ENCODE data around the gene BCL7A.

Gene BCL7A

DNA sequence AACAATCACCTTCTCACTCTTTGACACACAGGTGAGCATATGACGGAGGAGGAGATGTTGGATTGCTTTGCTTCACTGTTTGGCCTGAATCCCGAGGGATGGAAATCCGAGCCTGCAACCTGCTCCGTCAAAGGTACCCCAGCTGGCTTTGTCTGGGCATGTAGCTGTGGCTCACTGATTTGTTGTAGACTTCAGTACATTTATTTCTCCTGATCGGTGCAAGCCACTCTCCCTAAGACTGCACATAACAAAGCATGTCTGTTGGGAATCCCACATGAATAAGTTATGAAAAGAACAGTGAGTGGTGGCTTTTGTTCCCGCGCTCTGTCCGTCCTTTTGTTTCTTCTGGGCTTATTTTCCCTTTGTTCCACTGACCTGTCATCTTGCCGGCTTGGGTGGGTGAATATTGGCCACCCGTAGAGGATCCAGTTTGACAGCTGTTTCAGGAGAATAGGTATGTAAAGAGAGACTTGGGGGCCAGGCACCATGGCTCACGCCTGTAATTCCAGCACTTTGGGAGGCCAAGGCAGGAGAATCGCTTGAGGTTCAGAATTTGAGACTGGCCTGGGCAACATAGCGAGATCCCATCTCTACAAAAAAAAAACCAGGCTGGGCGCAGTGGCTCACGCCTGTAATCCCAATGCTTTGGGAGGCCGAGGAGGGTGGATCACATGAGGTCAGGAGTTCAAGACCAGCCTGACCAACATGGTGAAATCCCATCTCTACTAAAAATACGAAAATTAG is 20.0 kb upstream of the BCL7A start:
- DNase-seq (ENCODE audit: low spot score), result no peak

DNA sequence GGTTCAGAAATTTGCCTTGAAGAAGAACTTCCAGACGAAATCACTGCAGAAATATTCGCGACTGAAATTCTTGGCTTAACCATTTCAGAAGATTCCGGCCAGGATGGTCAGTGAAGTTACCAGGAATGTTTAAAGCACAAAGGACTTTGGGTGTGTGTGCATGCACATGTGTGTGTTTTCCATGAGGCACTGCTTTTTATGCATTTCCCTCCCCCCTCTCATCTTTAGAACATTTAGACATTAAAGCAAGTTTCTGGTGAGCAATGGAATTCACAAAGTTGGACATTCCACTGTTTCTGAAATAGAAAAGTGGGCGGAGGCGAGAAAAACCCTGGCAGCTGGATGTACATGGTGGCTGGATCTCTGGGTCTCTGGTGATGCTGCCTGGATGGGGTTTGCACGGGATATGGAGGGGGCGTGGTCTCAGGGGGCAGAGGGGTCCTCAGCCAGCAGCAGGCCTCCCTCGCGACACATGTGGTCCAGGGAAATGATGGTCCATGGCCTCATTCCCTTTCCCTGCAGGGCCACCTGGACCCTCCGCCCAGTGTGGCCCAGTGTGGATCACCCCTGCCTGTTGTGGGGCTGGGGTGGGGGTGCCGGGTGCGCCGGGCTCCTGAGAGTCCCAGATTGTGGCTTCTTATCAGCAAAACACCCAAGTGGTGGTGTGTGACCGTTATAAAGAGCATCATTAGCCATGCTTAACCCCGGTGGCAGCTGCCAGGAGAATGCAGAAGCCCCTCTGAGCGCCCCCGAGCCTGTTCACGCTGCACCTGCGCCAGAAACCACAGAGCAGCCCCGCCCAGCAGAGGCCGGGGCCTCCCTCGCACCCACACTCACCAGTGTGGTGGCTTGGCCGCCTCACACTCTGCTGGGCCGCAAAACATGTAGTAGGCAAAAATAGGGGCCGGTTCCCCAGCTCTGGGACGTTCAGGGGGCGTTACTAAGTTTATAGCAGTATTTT is 17.8 kb upstream of the BCL7A start:
- no peak for DNase-seq (ENCODE audit: low spot score)

DNA sequence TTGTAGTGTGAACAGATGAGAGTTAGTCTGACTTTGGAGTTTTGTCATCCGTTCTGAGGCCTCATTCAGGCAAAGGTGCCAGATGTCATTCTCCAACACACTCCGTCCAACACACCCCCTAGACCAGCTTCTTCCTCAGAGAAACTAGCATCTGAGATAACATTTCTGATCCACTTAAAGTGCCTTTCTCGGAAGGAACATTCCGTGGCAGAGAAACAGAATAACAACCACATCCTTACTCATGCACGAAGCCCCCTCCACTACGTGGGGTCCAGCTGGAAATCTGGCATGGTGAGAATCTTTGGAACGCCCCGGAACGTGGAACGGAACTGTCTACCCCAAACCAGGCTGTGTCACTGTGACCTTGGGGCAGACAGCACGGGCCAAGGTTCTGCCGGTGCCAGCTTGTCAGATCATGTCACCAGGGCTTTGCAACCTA is 17.0 kb upstream of the BCL7A start:
- no peak for DNase-seq (ENCODE audit: low spot score)

DNA sequence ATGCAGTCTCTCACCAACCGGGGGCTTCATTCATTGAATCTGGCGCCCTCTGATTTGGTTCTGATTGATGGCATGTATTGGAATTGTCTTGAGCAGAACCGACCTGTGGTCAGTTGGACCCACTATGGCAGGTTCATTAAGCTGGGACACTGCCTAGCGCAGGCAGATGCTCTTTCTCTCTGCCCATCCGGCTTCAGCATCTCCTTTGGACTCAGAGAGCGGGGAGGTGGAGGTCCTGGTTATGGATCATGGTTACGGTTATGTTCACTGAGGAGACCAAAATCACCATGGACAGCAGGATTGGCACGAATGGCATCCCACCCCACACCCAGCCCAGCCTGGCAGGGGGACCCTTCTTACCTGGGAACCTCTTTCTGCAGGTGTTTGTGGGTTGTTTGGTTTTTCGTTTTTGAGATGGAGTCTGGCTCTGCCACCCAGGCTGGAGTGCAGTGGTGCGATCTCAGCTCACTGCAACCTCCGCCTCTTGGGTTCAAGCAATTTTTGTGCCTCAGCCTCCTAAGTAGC is 16.4 kb upstream of the BCL7A start:
- DNase-seq (ENCODE audit: low spot score), result no peak

DNA sequence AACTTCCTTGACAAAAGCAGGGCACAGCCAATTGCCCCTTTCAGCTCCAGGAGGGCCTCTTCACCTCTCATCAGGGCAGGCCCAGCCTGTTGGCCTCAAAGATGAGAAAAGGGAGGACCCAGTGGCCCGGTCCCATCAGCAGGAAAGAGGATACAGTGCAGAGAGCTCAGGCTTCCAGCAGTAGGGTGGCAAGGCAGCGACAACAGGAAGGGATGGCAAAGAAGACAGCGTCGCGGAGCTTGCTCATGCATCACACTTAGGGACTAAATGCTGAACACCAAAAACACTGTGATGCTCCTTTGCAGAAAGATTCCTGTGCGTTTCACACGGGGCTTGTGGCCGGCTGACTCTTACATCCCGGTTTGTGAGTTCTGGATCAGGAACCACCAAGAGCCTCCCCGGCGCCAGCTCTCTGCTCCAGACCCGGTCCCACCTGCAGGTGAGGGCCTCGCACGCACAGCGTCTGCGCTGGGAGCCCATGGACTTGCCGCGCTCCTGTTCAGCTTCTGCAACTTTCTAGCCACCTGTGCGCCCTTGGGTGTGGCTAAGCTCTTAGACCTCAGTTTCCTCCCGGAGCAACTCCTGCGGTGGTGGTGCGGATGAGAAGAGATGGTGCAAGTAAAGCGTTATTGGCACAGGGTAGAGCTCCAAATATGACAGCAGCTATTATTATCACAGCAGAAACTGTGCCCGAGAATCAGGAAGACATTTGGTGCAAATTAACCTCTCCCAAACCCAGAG is 15.3 kb upstream of the BCL7A start:
- DNase-seq (ENCODE audit: low spot score), result no peak

DNA sequence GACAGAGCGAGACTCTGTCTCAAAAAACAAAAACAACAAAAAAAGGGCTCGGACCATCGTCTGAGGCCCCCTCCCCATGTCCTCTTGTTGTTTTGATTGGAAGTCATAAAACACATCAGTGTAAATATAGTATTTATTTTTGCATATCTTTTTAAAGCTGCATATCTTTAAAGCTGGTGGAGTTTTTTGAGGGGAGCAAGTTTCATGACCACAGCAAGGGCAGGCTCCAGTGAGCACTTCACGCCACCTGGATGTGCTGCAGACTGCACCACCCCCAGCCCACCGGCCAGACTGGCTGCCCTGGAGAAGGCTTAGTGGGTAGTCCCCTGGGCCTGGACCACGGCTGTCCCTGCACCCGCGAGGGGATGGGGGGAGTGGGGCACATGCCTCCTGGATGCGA is 11.9 kb upstream of the BCL7A start:
- no peak for DNase-seq (ENCODE audit: low spot score)

DNA sequence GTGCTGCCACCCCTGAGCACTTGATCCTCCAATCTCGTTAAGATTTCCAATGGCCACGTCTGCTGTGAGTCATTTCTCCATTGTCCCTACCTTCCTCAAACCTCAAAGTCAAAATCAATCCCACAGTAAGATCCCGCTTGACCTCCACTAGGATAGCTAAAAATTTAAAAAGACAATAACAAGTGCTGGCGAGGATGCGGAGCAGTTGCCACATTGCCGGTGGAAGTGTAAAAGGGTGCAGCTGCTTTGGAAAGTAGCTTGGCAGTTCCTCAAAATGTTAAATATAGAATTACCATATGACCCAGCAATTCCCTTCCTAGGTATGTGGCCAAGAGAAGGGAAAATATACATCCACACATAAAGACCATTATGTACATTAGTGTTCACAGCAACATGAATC is 9.5 kb upstream of the BCL7A start:
- DNase-seq (ENCODE audit: low spot score), result no peak

DNA sequence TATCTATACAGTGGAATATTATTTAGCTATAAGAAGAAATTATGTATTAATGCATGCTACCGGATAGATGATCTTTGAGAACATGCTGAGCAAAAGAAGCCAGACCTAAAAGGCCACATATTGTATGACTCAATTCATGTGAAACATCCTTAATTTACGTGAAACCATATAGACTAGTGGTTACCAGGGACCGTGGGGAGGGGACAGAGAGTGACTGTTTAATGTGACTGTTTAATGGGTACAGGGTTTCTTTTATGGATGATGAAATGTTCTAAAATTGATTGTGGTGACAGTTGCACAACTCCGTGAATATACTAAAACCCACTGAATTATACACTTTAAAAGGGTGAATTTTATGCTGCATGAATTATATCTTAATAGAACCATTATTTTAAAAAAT is 8.5 kb upstream of the BCL7A start:
- DNase-seq (ENCODE audit: low spot score), result no peak

DNA sequence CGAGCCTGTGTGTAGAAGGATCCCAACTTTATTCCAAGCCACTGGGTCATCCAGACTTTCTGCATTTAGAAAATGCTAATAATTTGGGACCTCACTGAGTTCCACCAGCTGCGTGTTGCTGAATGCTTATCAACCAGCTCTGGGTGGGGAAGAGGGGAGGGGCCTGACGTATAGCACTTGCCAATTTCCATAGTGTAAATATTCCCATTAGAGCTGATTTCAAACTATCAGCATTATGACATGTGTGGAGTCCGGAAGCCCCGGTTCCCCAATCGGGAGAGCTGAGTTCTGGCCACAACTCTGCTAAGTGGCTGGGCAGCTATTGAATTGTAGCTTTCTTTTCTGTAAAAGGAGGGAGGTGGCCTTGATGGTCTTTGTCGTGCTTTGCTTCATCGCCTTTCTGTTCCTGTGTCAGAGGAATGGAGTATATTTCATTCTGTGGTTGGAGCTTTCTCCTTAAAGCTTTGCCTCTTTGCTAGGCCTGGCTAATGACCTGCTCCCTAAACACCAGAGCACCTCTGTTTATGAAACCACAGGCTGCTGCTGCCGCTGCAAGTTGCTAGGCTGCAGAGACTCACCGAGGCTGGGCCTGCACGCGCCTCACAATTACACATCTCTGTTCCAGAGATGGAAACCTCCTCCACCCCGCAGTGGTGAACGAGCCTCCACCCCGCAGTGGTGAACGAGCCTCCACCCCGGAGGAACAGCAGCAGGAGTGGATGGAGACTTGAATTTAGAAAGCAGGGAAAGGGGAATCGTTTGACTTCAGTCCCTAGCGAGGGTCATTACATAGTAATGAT is 7.7 kb upstream of the BCL7A start:
- no peak for DNase-seq (ENCODE audit: low spot score)

DNA sequence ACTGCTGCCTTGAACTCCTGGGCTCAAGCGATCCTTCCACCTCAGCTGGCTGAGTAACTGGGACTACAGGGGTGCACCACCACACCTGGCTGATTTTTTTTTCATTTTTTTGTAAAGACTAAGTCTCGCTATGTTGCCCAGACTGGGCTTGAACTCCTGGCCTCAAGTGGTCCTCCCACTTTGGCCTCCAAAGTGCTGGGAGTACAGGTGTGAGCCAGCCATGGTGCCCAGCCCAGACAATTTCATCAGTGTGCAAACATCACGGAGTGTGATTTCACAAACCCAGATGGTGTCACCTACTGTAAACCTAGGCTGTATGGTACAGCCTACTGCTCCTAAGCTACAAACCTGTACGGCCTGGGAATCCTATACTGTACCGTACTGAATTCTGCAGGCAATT is 6.9 kb upstream of the BCL7A start:
- DNase-seq (ENCODE audit: low spot score), result no peak

DNA sequence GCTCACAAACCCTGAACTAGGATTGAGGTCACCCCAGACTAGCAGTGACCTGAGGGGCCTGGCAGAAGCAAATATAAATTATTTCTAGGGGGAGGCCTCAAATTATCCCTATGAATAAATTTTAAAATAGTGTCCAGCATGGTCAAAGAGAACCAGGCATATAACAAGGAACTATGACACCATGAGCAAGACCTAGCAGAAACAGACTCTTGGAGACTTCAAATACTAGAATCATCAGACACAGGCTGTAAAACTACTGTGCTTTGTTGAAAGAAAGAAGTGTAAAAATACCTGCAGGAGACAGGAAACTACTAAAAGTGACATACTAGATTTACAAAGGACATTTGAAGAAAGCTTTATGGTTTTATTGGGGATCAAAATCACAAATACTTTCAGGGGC is 3.2 kb upstream of the BCL7A start:
- DNase-seq (ENCODE audit: low spot score), result no peak

DNA sequence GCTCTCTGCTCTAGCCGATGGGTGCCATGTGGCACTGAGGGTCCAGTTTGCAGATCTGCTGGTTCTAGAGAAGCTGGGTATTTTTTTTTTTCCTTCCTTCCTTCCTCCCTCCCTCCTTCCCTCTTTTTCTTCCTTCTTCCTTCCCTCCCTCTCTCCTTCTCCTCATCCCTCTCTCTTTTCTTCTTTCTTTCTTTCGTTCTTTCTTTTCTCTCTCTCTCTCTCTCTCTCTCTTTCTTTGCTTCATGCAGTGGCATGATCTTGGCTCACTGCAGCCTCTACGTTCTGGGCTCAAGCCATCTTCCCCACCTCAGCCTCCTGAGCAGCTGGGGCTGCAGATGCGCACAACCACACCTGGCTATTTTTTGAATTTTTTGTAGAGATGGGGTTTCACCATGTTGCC is 2.7 kb upstream of the BCL7A start:
- DNase-seq (ENCODE audit: low spot score), result no peak

DNA sequence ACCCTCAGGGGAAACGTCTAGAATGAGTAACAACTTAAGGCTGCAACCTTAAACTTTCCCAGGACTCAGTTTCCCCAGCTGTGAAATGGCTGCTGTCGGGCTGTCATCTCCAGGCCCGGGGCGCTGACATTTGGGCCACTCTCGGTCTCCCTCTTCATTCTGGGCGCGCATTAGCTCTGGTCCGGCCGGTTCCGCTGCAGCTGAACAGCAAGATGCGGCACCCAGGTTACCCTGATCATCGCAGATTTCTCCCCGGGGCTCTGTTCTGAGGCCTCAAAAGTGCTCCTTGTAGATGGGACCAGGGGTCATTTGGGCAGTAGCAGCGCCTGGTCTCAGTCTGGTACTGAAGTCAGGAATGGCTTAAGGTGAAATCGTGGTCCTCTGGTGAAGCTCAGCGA is 890 bp upstream of the BCL7A start:
- no peak for DNase-seq (ENCODE audit: low spot score)

DNA sequence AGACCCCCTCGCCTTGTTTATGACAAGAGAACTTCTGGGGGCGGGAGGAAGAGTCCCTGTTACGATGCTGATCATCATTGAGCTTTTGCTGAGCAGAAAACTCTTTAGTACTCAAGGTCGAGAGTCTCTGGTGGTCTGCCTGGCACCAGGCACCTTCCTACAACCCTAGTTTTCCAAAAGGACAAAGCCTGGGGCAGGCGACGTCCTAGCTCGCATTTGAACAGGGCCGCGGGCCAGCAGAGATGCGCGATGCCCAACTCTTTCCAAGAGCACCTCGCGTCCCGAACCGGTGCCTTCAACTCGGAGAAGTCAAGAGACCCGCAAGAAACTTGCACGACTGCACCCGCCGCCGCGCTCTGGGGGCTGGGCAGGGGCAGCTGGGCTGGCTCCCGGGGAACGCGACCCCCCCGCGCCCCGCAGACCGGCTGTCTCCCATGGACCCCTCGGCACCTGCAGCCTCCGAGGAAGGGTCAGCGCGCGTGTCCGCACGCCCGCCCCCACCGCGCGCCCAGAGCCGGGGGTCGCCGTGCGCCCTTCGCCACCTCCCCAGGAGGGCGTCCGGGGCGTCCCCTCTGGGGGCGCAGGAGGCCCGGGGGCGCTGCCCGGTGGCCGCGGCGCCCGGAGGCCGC is 377 bp upstream of the BCL7A start:
- DNase-seq (ENCODE audit: low spot score), result no peak

DNA sequence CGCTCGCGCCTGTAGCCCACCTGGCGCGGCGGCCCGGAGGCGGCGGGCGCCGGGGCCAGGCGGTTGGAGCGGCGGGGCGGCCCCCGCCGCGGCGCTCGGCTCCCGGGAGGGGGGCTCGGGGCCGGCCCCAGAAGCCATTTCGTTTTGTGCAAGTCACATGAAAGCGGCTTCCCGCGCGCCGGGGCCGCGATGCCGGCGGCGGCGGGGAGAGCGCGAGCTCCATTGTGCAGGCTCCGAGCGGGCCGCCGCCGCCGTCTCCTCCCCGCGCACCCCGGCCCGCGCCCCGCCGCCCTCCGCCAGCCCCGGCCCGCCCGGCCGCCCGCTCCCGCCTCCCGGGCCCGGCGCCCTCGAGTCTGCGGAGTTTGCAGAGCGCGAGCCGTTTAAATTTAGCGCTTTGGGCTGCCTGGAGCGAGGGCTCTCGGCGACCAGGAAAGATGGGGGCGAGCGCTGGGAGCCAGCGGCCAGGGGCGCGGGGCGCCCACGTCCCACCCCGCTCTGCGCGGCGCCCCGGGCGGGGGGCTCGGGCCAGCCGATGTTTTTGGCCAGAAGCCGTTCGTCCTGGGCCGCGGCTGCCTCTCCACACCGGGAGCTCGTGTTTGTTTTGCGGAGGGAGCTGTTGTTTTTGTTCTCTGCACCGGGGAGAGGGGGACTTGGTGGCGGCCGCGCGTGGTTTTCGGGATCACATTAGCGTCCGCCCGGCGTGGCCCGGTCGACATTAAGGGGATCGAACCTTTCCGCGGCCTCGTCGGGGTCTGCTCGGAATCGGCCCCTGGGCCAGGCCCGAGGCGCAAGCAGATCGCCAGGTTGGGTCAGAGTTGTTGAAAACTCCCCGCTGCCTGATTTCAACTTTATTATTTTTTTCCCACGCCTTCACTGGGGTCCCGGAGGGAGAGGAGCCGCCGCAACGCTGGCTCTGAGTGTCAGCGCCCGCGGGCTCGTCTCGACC is 982 bp downstream of the BCL7A start:
- DNase-seq (ENCODE audit: low spot score), result no peak

DNA sequence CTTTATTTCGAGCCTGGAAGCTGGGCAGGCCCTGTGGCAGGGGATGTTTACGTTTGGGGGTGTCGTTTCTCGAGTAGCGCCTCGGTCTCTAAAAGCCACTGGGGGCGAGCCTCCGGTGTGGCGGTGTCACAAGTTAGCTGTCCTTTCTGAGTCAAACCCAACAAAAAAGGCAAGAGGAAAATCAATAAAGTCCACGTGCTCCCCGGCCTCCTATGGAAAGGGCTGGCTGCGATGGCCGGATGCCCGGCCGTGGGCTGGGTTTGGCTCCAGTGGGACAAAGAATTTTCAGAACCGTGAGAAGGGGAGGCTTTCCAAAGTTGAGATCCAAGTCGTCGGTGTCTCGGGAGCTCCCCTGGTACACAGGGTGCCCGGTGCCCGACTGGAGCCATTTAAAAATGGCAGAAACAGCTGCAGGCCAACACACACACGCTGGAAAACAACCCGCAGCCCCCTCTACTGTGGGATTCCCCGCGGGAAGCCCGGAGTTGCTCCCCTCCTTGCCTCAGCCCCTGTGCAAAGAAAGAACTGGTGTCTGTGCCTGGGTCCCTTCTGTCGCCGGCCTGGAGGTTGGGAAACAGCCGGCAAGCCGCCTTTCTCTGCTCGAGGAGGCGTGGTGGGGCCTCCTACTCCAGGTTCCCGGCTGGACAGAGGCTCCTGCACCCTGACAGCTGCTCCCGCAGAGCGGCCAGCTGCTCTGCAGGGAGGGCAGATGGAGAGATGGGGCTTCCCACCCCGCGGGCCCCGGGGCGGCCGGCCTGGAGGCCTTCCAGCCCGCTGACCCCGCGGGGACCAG is 1.9 kb downstream of the BCL7A start:
- DNase-seq (ENCODE audit: low spot score), result peak; percentile 48

DNA sequence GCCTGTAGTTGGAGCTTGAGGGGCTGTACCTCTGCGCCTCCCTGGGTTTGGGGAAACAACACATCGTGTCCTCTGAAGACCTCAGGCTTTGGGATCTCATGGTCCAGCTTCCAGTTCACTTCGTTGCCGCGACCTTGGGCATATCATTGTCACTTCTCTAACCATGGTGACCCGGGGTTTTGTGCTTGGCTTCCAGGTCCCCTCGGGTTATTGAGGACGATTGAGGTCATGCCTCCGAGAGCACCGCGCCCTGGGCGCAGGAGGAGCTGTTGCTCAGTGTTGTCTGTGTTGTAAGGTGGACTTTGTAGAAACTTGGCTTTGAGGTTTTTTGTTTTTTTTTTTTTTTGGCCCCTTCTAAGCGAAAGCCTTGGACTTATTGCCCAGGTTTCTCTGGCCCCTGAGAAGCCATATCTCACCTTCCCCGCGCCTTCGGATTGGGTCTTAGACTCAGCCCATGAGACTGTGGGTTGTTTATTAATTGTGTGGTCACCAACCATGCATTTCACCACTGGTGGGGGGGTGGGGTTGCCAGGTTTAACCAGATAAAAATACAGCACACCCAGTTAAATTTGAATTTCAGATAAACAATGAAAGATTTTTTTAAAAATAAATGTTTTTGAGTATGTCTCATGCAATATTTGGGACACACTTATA is 2.6 kb downstream of the BCL7A start:
- DNase-seq (ENCODE audit: low spot score), result no peak

DNA sequence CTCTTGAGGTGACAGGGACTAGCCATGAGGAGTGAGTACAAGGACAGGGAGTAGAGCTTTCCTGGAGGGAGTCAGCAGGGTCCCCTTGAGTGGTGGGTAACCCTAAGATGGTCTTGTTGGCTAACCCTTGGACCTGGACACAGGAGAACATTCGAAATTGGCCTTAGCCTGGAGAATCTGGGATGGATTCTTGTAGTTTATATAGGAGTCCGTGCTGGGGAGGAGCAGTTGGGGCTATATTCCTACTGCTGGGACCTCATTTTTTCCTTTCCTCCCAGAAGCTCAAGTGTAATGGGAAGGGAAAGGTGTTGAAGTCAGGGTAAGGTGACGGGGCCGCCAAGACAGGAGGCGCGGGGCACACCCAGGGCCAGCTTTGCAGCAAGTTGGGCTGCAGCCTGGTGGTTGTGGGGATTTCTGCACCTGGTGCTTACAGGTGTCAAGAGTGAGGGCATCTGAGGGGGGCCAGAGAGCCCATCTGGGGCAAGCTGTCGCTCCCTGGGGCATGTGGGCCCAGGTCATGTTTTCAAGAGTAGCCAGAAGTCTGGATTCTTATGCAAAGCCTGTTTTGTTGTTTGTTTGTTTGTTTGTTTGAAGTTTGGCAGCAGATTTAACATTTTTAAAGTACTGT is 5.1 kb downstream of the BCL7A start:
- no peak for DNase-seq (ENCODE audit: low spot score)

Data from COLO829 (cell line).